Vagina (tissue), 2 donors: ENCODE results near the gene PRR11.

Experiments
- CTCF ChIP-seq, 3 experiments: fragments of 450-650 bp in 2 of 3; fragments of 200-600 bp in 1 of 3; sonication (generic) in 1 of 3; IDR thresholded peaks; one replicate each; pipeline ENCODE4 v1.5.1; 2017 to 2019; ENCODE audit warnings: antibody characterized with exemption in 3 of 3, mild to moderate bottlenecking in 2 of 3, moderate library complexity in 2 of 3
- POLR2A ChIP-seq, 2 donors: fragments of 450-650 bp; IDR thresholded peaks; one replicate each; pipeline ENCODE4 v1.6.1; 2017; ENCODE audit warnings: antibody characterized with exemption in 2 of 2, mild to moderate bottlenecking in 2 of 2, moderate library complexity in 2 of 2
- POLR2AphosphoS5 ChIP-seq, 2 donors: sonication (generic); formaldehyde crosslinking; IDR thresholded peaks; one replicate each; pipeline ENCODE4 v1.9.0; 2017; ENCODE audit warnings: antibody characterized with exemption in 2 of 2, mild to moderate bottlenecking in 2 of 2, low read depth in 1 of 2; ENCODE audit not compliant: insufficient read depth in 1 of 2

- TF ChIP-seq CTCF (IDR thresholded peaks at IDR 0.05) (no peak), POLR2AphosphoS5 (IDR thresholded peaks at IDR 0.05; ENCODE audit: insufficient read depth in 1 of 2, low read depth in 1 of 2) (no peak), POLR2A (IDR thresholded peaks at IDR 0.05) (no peak)
Measured at GRCh38 chr17:59110973-59111372, 44.6 kb upstream of the PRR11 start.
